Fibroblast of upper back skin (primary cell): ENCODE data around the gene IFI44.

Experiments used
- DNase-seq: peaks from one replicate; pipeline ENCODE4 v3.0.0-alpha.2; 2013

IFI44 gene

GRCh38 chr1:78658901-78659300 lies 9.3 kb downstream of the IFI44 start:
- no peak for DNase-seq

DNA sequence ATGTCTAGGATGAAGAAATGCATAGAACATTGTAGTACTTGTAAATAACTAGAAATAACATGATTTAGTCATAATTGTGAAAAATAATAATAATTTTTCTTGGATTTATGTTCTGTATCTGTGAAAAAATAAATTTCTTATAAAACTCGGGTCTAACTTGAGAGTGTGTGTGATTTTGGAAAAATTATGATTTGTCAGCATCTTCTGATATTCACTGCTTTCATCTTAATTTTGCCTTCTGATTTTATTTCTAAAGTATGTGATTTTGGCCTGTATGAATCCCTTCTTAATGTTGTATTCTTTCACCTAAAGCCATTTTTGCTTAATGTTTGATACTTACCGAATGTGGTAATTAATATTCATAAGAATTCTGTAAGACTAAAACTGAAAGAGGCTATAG lies 14.3 kb downstream of the IFI44 start:
- no peak for DNase-seq

DNA sequence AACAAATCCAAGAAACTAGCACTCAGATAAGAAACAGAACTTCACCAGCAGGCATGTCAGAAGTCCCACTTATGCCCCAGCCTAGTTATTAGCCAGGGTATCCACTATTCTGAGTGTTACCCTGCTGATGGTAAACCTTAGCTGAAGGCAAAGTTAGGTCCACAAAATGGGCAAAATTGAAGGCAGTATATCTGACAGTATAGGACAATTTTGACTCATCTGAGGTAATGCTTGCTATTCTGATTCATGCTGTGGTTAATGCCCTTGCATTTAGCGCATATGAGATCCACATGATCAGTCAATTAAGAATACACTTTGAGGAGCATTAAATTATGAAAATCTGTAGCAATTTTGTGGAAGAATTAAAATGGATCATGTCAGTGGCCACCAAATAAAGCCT lies 15.1 kb downstream of the IFI44 start:
- DNase-seq, result peak; percentile 7

DNA sequence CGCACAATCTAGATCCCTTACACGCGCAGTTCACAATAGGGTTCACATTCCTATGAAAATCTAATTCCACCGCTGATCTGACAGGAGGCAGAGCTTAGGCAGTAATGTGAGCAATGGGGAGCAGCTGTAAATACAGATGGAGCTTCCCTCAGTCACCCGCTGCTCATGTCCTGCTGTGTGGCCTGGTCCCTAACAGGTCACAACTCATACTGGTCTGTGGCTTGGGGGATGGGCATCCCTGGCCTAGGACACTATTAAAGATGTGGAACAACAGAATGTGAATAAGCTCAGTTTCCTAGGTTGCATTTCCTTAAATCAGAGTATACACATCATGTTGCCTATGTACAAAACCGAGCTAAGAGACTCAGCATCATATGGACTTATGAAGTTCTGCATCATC lies 16.2 kb downstream of the IFI44 start:
- no peak for DNase-seq

GRCh38 chr1:78667939-78668338 lies 18.3 kb downstream of the IFI44 start:
- no peak for DNase-seq

DNA sequence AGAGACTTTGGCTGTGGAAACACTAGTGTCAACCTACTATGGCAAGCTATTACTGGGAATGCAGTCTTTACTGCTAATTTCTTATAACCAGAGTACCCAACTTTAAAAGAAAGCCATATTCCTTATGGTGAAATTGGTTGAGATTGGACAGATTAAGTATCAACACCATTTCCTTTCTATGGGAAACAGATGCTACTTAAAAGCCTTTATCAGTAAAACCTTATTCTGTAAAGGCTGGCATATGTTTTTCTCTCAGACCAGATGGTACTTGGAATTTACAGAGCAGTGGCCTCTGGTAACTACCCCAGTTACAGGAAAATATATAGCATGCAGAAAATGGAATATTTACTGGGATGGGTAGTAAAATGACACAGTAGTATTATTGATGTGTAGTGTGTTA lies 18.8 kb downstream of the IFI44 start:
- no peak for DNase-seq

DNA sequence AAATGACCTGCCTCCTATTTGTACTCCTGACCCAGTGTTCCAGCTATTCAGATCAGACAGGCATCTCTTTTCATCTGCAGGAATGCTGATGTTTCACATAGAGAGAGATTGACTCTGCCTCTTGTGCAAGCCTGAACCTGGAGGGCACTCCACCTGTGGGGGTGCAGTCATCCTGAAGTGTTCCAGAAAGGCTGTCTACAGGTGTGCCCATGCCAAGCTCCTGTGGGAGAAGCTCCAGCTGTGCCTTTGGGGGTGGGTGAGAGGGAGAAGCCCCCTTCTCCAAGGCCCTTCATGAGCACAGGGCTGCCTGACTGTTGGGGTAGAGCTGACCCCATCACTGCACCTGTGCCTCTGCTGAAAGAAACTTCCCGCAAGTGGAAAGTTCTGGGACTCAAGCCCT lies 22.8 kb downstream of the IFI44 start:
- no peak for DNase-seq

GRCh38 chr1:78673120-78673519 lies 23.5 kb downstream of the IFI44 start:
- DNase-seq, result no peak

- peak; percentile 76 for DNase-seq
Measured at GRCh38 chr1:78676347-78676982, 26.8 kb downstream of the IFI44 start.

- no peak for DNase-seq
Measured at GRCh38 chr1:78676993-78677392, 27.4 kb downstream of the IFI44 start.

DNA sequence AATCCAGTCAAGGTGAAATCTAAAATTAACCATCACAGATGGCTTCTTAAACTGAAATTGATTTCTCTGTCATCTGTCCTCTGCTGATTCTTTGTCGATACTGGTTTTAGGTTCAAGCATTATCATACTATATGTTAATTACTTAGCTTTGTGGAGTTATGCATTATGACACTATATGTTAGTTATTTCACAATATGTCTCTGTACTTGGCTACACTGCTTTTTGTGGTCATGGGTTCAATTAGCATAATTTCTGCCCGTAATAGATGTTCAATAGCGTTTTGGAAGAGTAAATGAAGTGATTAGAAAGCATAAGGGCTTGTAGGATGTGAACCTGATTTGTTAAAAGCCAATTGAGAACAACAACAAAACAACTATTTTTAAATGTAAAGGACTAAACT lies 28.2 kb downstream of the IFI44 start:
- no peak for DNase-seq

- no peak for DNase-seq
Measured at GRCh38 chr1:78678324-78678723, 28.7 kb downstream of the IFI44 start.

DNA sequence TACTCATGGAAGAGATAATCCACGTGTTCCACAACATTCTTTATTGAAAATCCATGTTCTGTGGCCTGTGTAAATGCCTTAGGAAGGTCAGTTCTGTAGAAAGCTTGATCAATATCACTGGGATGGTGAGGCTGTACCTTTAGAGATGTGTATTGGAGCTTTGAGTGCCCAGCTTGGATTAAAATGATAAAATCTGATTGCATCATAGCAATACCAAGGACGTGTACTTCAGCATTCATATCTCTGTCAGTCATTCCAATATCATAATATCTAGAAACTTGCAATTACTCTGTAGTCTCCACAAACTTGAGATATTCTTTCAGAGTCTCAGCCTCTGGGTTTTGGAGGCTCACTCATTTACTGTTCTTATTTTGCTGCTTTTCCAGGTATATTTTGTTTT lies 31.6 kb downstream of the IFI44 start:
- no peak for DNase-seq

- no peak for DNase-seq
Measured at GRCh38 chr1:78682496-78682895, 32.9 kb downstream of the IFI44 start.

GRCh38 chr1:78683079-78683478 lies 33.4 kb downstream of the IFI44 start:
- DNase-seq, result no peak

- no peak for DNase-seq
Measured at GRCh38 chr1:78687315-78687714, 37.7 kb downstream of the IFI44 start.

- peak; percentile 57 for DNase-seq
Measured at GRCh38 chr1:78687914-78688313, 38.3 kb downstream of the IFI44 start.

DNA sequence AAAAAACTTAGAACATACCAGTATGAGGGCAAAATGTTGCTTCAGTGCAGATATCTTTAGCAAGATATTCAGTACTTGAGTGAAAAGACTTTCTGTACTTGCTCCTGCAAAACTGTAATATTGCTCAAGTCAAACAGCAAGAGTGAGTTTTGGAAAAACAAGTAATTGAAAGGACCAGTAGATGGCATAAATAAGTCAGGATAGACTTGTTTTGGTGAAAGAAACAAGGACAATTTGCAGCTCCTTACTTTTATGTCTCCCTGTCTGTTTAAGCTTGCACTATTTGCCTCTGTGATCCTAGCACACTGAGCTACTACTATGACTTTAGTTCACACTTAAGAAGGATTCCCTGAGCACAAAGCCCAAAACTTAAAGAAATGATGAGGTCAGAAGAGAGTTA lies 39.1 kb downstream of the IFI44 start:
- DNase-seq, result peak; percentile 76

DNA sequence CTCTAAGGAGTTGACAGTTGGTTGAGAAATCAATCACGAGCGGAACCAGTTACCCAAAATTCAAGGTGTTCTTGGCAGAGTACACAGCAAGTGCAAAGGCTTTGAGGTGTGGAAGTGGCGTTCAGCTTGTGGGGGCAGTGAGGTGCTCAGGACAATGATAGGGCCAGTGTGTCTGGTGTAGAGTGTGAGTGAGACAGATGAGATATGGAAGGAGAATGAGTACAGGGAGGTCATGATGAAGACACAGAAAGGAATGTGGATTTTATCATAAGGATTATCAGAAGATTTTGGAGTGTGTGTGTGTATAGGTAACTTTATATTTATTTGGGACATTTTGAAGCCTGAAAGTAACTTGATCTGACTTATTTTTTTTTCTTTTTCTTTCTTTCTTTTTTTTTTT lies 40.9 kb downstream of the IFI44 start:
- no peak for DNase-seq

GRCh38 chr1:78691995-78692747 lies 42.5 kb downstream of the IFI44 start:
- DNase-seq, result no peak

- no peak for DNase-seq
Measured at GRCh38 chr1:78699813-78700212, 50.2 kb downstream of the IFI44 start.

DNA sequence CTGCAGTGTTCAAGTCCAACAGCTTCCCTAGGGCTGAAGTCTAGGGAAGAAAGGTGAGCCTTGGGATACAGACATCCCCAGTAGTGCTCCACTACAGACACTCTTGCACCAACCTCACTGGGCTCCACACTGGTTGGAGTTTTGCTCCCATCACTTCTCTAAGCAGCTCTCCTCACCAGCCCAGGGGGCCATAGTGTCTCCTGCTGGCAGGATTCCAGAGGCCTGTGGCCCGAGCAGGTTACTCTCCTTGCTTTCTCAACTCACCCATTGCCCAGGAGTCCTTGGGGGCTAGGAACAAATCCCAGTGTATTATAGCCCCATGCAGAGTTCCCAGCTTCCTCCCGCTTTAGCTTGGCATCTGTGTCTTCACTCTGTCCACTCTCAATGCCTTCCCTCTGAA lies 52.8 kb downstream of the IFI44 start:
- DNase-seq, result no peak

DNA sequence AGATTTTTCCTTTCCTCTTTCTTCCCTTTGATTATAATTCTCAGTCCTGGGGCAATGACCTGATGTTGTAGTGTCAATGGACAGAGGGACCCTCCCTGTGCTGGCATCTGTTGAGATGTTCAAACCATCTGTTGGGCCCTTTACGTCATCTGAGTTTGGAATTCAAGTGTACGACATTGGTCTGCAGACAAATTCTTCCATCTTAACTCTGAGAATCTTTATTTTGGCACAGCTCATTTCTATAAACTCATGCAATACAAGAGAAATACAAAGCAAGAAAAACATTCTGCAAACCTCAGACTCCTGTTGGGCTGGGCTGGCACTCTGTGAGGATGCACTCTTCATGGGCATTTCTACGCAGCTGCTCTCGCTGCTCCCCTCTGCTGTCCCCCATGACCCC lies 54.2 kb downstream of the IFI44 start:
- no peak for DNase-seq

DNA sequence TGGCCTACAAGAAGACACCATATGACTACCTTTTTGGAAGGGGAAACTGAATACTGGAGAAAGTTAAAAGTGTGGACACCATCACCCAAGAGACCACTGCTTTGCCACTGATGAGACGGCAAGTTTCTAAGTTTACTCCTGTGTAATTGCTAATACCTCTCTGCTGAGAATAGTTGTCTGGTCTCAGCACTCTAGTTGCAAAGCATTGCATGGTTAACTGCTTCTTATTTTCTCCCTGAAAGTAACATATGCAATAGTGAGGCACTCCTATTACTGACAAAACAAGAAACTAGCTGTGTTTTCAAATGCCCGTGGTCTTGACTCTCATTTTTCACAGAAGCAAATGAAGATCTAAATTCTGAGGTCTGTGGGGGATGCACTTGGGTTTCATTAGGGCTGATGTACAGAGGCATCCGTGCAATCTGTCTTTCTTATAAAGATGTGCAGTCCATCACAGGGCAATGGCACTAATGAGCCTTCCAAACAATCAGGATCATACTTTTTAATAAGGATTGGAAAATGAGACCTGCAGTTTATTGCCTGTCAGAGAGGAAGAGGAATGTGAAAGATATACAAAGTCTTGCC lies 62.9 kb downstream of the IFI44 start:
- no peak for DNase-seq

DNA sequence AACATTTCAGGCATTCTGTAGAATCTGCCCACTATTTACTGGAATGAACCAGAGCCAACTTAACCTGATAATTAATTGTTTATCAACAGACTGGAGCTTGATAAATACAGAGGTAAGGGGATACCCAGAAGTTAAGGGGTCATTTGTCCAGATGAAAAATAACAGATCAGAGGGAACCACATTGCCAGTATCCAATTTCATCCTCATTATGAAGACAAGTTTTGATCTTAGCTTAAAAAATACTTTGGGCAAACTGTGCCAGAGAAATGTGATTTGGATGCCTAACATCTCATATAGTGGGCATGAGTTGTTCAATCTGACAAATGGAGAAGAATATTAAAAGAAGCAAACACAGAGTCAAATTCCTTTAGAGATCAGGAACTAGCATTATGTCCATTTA lies 63.7 kb downstream of the IFI44 start:
- DNase-seq, result no peak
